Neural progenitor cell (in vitro differentiated cells): ENCODE results near the gene INTS11.

Experiments
- CTCF ChIP-seq: fragments of 200-600 bp; sonication (generic); IDR thresholded peaks from 2 replicates; pipeline ENCODE4 v1.5.1; 2017; ENCODE audit warnings: antibody characterized with exemption, mild to moderate bottlenecking
- EZH2 ChIP-seq: fragments of 200-600 bp; sonication (generic); IDR thresholded peaks from 2 replicates; pipeline ENCODE4 v1.6.1; 2017; ENCODE audit warnings: antibody characterized with exemption, mild to moderate bottlenecking, moderate library complexity

GRCh38 chr1:1295154-1295923 lies 29.1 kb downstream of the INTS11 start:
- no peak for TF ChIP-seq CTCF
- TF ChIP-seq EZH2, result no peak
